WTC11 (cell line): ENCODE measurements around the gene DOK3. TPM values are rescaled to one million over a fixed set of nuclear protein-coding genes. Genes with fewer than 3 reads are reported as not detected.

ENCODE experiments used
- ATAC-seq: fragments of 200-7000 bp; cut with Tn5 transposase; 2 replicates; pipeline ENCODE4 v1.10.0; 2021; ENCODE audit warnings: mild to moderate bottlenecking, moderate library complexity
- CTCF ChIA-PET: fragments of 300-600 bp; sonication (Branson Sonifier 250); formaldehyde crosslinking; loops from one replicate; lab custom pipeline; 2021; ENCODE audit warnings: antibody characterized with exemption; lab: Charles Lee
- POLR2A ChIA-PET: fragments of 350-600 bp; sonication (Branson Sonifier 250); formaldehyde crosslinking; loops from one replicate; lab custom pipeline; 2021; ENCODE audit warnings: antibody characterized with exemption; lab: Charles Lee
- DNase-seq: peaks from one replicate; pipeline ENCODE4 v3.0.0; 2021; ENCODE audit warnings: low spot score
- H3K27ac Mint-ChIP-seq: 2 replicates; pipeline ENCODE4 v1.8.0; 2021; ENCODE audit warnings: mixed read lengths
- H3K27me3 Mint-ChIP-seq: 2 replicates; pipeline ENCODE4 v1.8.0; 2021; ENCODE audit warnings: low read depth, mild to moderate bottlenecking, moderate library complexity, mixed read lengths
- H3K36me3 Mint-ChIP-seq: 2 replicates; pipeline ENCODE4 v1.8.0; 2021; ENCODE audit warnings: mixed read lengths
- H3K4me1 Mint-ChIP-seq: 2 replicates; pipeline ENCODE4 v1.8.0; 2022; ENCODE audit warnings: mixed read lengths
- H3K4me3 Mint-ChIP-seq: 2 replicates; pipeline ENCODE4 v1.8.0; 2021; ENCODE audit warnings: mild to moderate bottlenecking, moderate library complexity, mixed read lengths
- H3K9me3 Mint-ChIP-seq: 2 replicates; pipeline ENCODE4 v1.8.0; 2021; ENCODE audit warnings: mixed read lengths
- CBFB ChIP-seq: sonication (generic); formaldehyde crosslinking; IDR thresholded peaks from 2 replicates; pipeline ENCODE4 v1.8.1; 2022; ENCODE audit warnings: mild to moderate bottlenecking, low read depth, missing genetic modification reagents
- CREB1 ChIP-seq: sonication (generic); formaldehyde crosslinking; IDR thresholded peaks from 2 replicates; pipeline ENCODE4 v1.8.0; 2023; ENCODE audit warnings: mild to moderate bottlenecking, missing genetic modification reagents
- GABPB1 ChIP-seq: sonication (generic); formaldehyde crosslinking; IDR thresholded peaks from 2 replicates; pipeline ENCODE4 v1.8.1; 2023; ENCODE audit warnings: mild to moderate bottlenecking, missing genetic modification reagents
- GRHL2 ChIP-seq: fragments of 250-450 bp; sonication (Bioruptor Pico); IDR thresholded peaks from 2 replicates; pipeline ENCODE4 v1.8.0; 2022; ENCODE audit warnings: mild to moderate bottlenecking, moderate library complexity; ENCODE audit not compliant: insufficient replicate concordance, severe bottlenecking
- HMGXB4 ChIP-seq: sonication (generic); formaldehyde crosslinking; IDR thresholded peaks from 2 replicates; pipeline ENCODE4 v1.8.1; 2023; ENCODE audit warnings: mild to moderate bottlenecking, moderate library complexity, missing genetic modification reagents
- IRF1 ChIP-seq: sonication (generic); formaldehyde crosslinking; IDR thresholded peaks from 2 replicates; pipeline ENCODE4 v1.8.0; 2023; ENCODE audit warnings: missing genetic modification reagents
- JAZF1 ChIP-seq: fragments of 250-450 bp; sonication (Bioruptor Pico); IDR thresholded peaks from 2 replicates; pipeline ENCODE4 v1.9.0; 2021; ENCODE audit warnings: moderate library complexity, mild to moderate bottlenecking, inconsistent platforms
- KAT7 ChIP-seq: sonication (generic); formaldehyde crosslinking; IDR thresholded peaks from 2 replicates; pipeline ENCODE4 v1.8.1; 2023; ENCODE audit warnings: missing genetic modification reagents, mild to moderate bottlenecking, borderline replicate concordance
- NFATC4 ChIP-seq: fragments of 250-450 bp; sonication (Bioruptor Pico); IDR thresholded peaks from 2 replicates; pipeline ENCODE4 v1.9.0; 2021; ENCODE audit warnings: mild to moderate bottlenecking
- NFE2L1 ChIP-seq: sonication (generic); formaldehyde crosslinking; IDR thresholded peaks from 2 replicates; pipeline ENCODE4 v1.8.1; 2023; ENCODE audit warnings: missing genetic modification reagents
- NFYB ChIP-seq: sonication (generic); formaldehyde crosslinking; conservative IDR thresholded peaks from 2 replicates; pipeline ENCODE4 v1.8.0; 2022; ENCODE audit warnings: low read depth, missing genetic modification reagents
- OVOL2 ChIP-seq: fragments of 250-450 bp; sonication (Bioruptor Pico); IDR thresholded peaks from 2 replicates; pipeline ENCODE4 v1.9.0; 2021; ENCODE audit warnings: mild to moderate bottlenecking, borderline replicate concordance
- PRDM15 ChIP-seq: sonication (generic); formaldehyde crosslinking; IDR thresholded peaks from 2 replicates; pipeline ENCODE4 v1.8.0; 2022; ENCODE audit warnings: missing genetic modification reagents
- RELA ChIP-seq: sonication (generic); formaldehyde crosslinking; IDR thresholded peaks from 2 replicates; pipeline ENCODE4 v1.8.1; 2022; ENCODE audit warnings: missing genetic modification reagents, mild to moderate bottlenecking, borderline replicate concordance
- RORB ChIP-seq: fragments of 250-450 bp; sonication (Bioruptor Pico); IDR thresholded peaks from 2 replicates; pipeline ENCODE4 v1.9.0; 2021; ENCODE audit warnings: mild to moderate bottlenecking
- SMAD4 ChIP-seq: sonication (generic); formaldehyde crosslinking; IDR thresholded peaks from 2 replicates; pipeline ENCODE4 v1.8.0; 2022; ENCODE audit warnings: mild to moderate bottlenecking, missing genetic modification reagents
- STAT6 ChIP-seq: sonication (generic); formaldehyde crosslinking; conservative IDR thresholded peaks from 2 replicates; pipeline ENCODE4 v1.8.1; 2023; ENCODE audit warnings: mild to moderate bottlenecking, low read depth, missing genetic modification reagents, moderate library complexity
- TCF7 ChIP-seq: sonication (generic); formaldehyde crosslinking; IDR thresholded peaks from 2 replicates; pipeline ENCODE4 v1.8.0; 2022; ENCODE audit warnings: mild to moderate bottlenecking, low read depth, missing genetic modification reagents, moderate library complexity
- TEAD1 ChIP-seq: sonication (generic); formaldehyde crosslinking; IDR thresholded peaks from 2 replicates; pipeline ENCODE4 v1.8.0; 2022; ENCODE audit warnings: mild to moderate bottlenecking, missing genetic modification reagents
- TP53 ChIP-seq: sonication (generic); formaldehyde crosslinking; IDR thresholded peaks from 2 replicates; pipeline ENCODE4 v1.8.1; 2023; ENCODE audit warnings: mild to moderate bottlenecking, missing genetic modification reagents
- USF2 ChIP-seq: sonication (generic); formaldehyde crosslinking; IDR thresholded peaks from 2 replicates; pipeline ENCODE4 v1.8.1; 2023; ENCODE audit warnings: mild to moderate bottlenecking, missing genetic modification reagents, moderate library complexity
- ZNF232 ChIP-seq: sonication (generic); formaldehyde crosslinking; IDR thresholded peaks from 2 replicates; pipeline ENCODE4 v1.8.0; 2022; ENCODE audit warnings: mild to moderate bottlenecking, missing genetic modification reagents
- ZNF281 ChIP-seq: sonication (generic); formaldehyde crosslinking; IDR thresholded peaks from 2 replicates; pipeline ENCODE4 v1.8.0; 2023; ENCODE audit warnings: mild to moderate bottlenecking, missing genetic modification reagents
- ZNF671 ChIP-seq: fragments of 250-450 bp; sonication (Bioruptor Pico); IDR thresholded peaks from 2 replicates; pipeline ENCODE4 v1.8.0; 2021; ENCODE audit warnings: mild to moderate bottlenecking
- total RNA-seq: library from RNA; stranded (reverse); gene quantifications from 3 replicates; pipeline ENCODE4 v1.2.3, GENCODE V29; 2021

Gene DOK3
- total RNA-seq, 1 experiment from 2014 or later = 9.9 TPM

GRCh38 chr5:177455036-177455660 lies 54.5 kb downstream of the DOK3 start (continued):
- no peak; the same call in 1 of the 2 replicates for TF ChIP-seq ZNF281 (CRISPR knock-in tag)
- peak; percentile 90 for TF ChIP-seq NFE2L1 (CRISPR knock-in tag)
- no peak for TF ChIP-seq GRHL2
- TF ChIP-seq GABPB1 (CRISPR knock-in tag) = peak; percentile 64; the same call in 1 of the 2 replicates
- peak; percentile 76 for TF ChIP-seq ZNF671 (CRISPR knock-in tag)
- no peak for TF ChIP-seq PRDM15 (CRISPR knock-in tag)
- TF ChIP-seq IRF1 (CRISPR knock-in tag) = 0 out of 2 replicates have a peak, but pooled peaks have one; percentile 15
- peak; percentile 64; the same call in 1 of the 2 replicates for TF ChIP-seq CBFB (CRISPR knock-in tag)
- TF ChIP-seq ZNF232 (CRISPR knock-in tag) = peak; percentile 96
- TF ChIP-seq KAT7 (CRISPR knock-in tag) = peak; percentile 92; the same call in 1 of the 2 replicates
- TF ChIP-seq SMAD4 (CRISPR knock-in tag) = no peak
- TF ChIP-seq JAZF1 (CRISPR knock-in tag) = no peak
- TF ChIP-seq NFATC4 (CRISPR knock-in tag) = peak; percentile 84
- TF ChIP-seq NFYB = peak; percentile 1; the same call in 1 of the 2 replicates
- no peak for TF ChIP-seq TEAD1

GRCh38 chr5:177454397-177455035 lies 55.1 kb downstream of the DOK3 start:
- DNase-seq = peak; percentile 92
- H3K4me3 Mint-ChIP-seq = peak overlapping the region; percentile 81
- H3K27ac Mint-ChIP-seq = no peak overlapping the region
- peaks cover 8% of the 10 kb centered on the region for H3K36me3 Mint-ChIP-seq
- ATAC-seq = peak; percentile 7
- ChIA-PET CTCF (interaction anchor here (0.6 to 7.2 kb wide), 42 partner anchors 9 to 793 kb away, joined by 3 to 175 read pairs (median 7); partner anchors contain the start of genes GRK6, LMAN2, MXD3 and PDLIM7), POLR2A (interaction anchor here (0.7 to 4.1 kb wide), 20 partner anchors 8 to 144 kb away, joined by 3 to 24 read pairs (median 6); partner anchors contain the start of genes GRK6, LMAN2, PDLIM7 and PRR7)
- no peaks in the 10 kb centered on the region for H3K9me3 Mint-ChIP-seq
- H3K27me3 Mint-ChIP-seq = peaks cover 19% of the 10 kb centered on the region
- H3K4me1 Mint-ChIP-seq = peaks cover 36% of the 10 kb centered on the region
- no peak for TF ChIP-seq TCF7 (CRISPR knock-in tag)
- TF ChIP-seq STAT6 (CRISPR knock-in tag) = no peak
- TF ChIP-seq USF2 (CRISPR knock-in tag) = no peak
- TF ChIP-seq RELA = no peak
- peak; percentile 90 for TF ChIP-seq HMGXB4 (CRISPR knock-in tag)
- no peak for TF ChIP-seq RORB
- peak; percentile 64; the same call in 1 of the 2 replicates for TF ChIP-seq OVOL2 (CRISPR knock-in tag)
- TF ChIP-seq TP53 (CRISPR knock-in tag) = no peak; the same call in 1 of the 2 replicates
- 0 out of 2 replicates have a peak, but pooled peaks have one; percentile 12 for TF ChIP-seq CREB1
